T-helper 17 cell (primary cell): ENCODE results near the gene TMEM131. TPM values are rescaled to one million over a fixed set of nuclear protein-coding genes. Genes with fewer than 3 reads are reported as not detected.

Experiments used
- ATAC-seq: fragments of 150-1000 bp; cut with Tn5 transposase; 2 replicates; pipeline ENCODE4 v1.10.0; 2021; ENCODE audit warnings: mild to moderate bottlenecking, moderate library complexity
- DNase-seq, 3 donors: peaks; one replicate each; pipeline versions ENCODE4 v3.0.0 to v3.0.0-alpha.2; 2020 to 2021
- H3K9me3 ChIP-seq: one replicate; pipeline ENCODE4 v1.7.0; 2013; ENCODE audit warnings: low read length, mild to moderate bottlenecking; ENCODE audit not compliant: control insufficient read depth, poor library complexity, severe bottlenecking
- H3K27ac Mint-ChIP-seq: one replicate; pipeline ENCODE4 v1.8.0; 2022; ENCODE audit warnings: mild to moderate bottlenecking, moderate library complexity, mixed read lengths
- H3K27me3 Mint-ChIP-seq: one replicate; pipeline ENCODE4 v1.8.0; 2022; ENCODE audit warnings: mixed read lengths
- H3K36me3 Mint-ChIP-seq: one replicate; pipeline ENCODE4 v1.8.0; 2022; ENCODE audit warnings: low read depth, mixed read lengths
- H3K4me1 Mint-ChIP-seq: one replicate; pipeline ENCODE4 v1.8.0; 2022; ENCODE audit warnings: mild to moderate bottlenecking, mixed read lengths
- H3K4me3 Mint-ChIP-seq: one replicate; pipeline ENCODE4 v1.8.0; 2022; ENCODE audit warnings: mild to moderate bottlenecking, moderate library complexity, mixed read lengths
- total RNA-seq, 4 donors: library from RNA in 2 of 4; stranded (reverse) in 2 of 4; gene quantifications; one replicate each; pipeline ENCODE4 v1.2.3 and lab custom pipeline; 2022 to 2026

Gene TMEM131
- total RNA-seq, 2 donors from 2014 or later = 41.0 to 43.2 TPM

GRCh38 chr2:97765933-97766332, 229.8 kb downstream of the TMEM131 start:
- Mint-ChIP-seq H3K4me3 (no peak overlapping the region), H3K27ac (no peak overlapping the region), H3K36me3 (peaks cover 5% of the 10 kb centered on the region), H3K27me3 (no peaks in the 10 kb centered on the region), H3K4me1 (peaks cover 16% of the 10 kb centered on the region)
- no peaks in the 10 kb centered on the region for H3K9me3 ChIP-seq
- ATAC-seq = no peak
- DNase-seq = no peak

- no peak for DNase-seq
- no peaks in the 10 kb centered on the region for H3K9me3 ChIP-seq
- Mint-ChIP-seq H3K4me3 (no peak overlapping the region), H3K27ac (no peak overlapping the region), H3K4me1 (peaks cover 28% of the 10 kb centered on the region), H3K36me3 (peaks cover 5% of the 10 kb centered on the region), H3K27me3 (no peaks in the 10 kb centered on the region)
- ATAC-seq = no peak
These were observed 231.0 kb downstream of the TMEM131 start for GRCh38 chr2:97764559-97765263.

- ATAC-seq (no peak), DNase-seq (no peak)
- no peaks in the 10 kb centered on the region for H3K27me3 Mint-ChIP-seq
- peaks cover 32% of the 10 kb centered on the region for H3K4me1 Mint-ChIP-seq
- H3K4me3 Mint-ChIP-seq = no peak overlapping the region
- H3K27ac Mint-ChIP-seq = peak overlapping the region; percentile 91
- H3K36me3 Mint-ChIP-seq = peaks cover 5% of the 10 kb centered on the region
- no peaks in the 10 kb centered on the region for H3K9me3 ChIP-seq
These were observed 232.4 kb downstream of the TMEM131 start for GRCh38 chr2:97763176-97763845.

- H3K36me3 Mint-ChIP-seq = peaks cover 5% of the 10 kb centered on the region
- DNase-seq (peak in 2 of 3 donors; percentile 23 to 28), ATAC-seq (peak; percentile 76)
- peak overlapping the region; percentile 86 for H3K4me3 Mint-ChIP-seq
- H3K27me3 Mint-ChIP-seq = no peaks in the 10 kb centered on the region
- no peaks in the 10 kb centered on the region for H3K9me3 ChIP-seq
- H3K27ac Mint-ChIP-seq = peak overlapping the region; percentile 91
- H3K4me1 Mint-ChIP-seq = peaks cover 30% of the 10 kb centered on the region
These were observed 234.6 kb downstream of the TMEM131 start for GRCh38 chr2:97761192-97761591.

- no peaks in the 10 kb centered on the region for H3K27me3 Mint-ChIP-seq
- peak overlapping the region; percentile 91 for H3K27ac Mint-ChIP-seq
- H3K9me3 ChIP-seq = no peaks in the 10 kb centered on the region
- DNase-seq (no peak), ATAC-seq (no peak)
- H3K4me1 Mint-ChIP-seq = peaks cover 30% of the 10 kb centered on the region
- peak overlapping the region; percentile 86 for H3K4me3 Mint-ChIP-seq
- peaks cover 5% of the 10 kb centered on the region for H3K36me3 Mint-ChIP-seq
These were observed 235.2 kb downstream of the TMEM131 start for GRCh38 chr2:97760480-97761049.

- Mint-ChIP-seq H3K4me3 (peak overlapping the region; percentile 62), H3K27ac (peak overlapping the region; percentile 91), H3K36me3 (peaks cover 3% of the 10 kb centered on the region), H3K27me3 (no peaks in the 10 kb centered on the region), H3K4me1 (peaks cover 27% of the 10 kb centered on the region)
- DNase-seq (no peak), ATAC-seq (no peak)
- H3K9me3 ChIP-seq = no peaks in the 10 kb centered on the region
These were observed 235.9 kb downstream of the TMEM131 start for GRCh38 chr2:97759727-97760407.

GRCh38 chr2:97758131-97758705, 237.5 kb downstream of the TMEM131 start:
- Mint-ChIP-seq H3K4me1 (peaks cover 23% of the 10 kb centered on the region), H3K27me3 (no peaks in the 10 kb centered on the region), H3K36me3 (no peaks in the 10 kb centered on the region), H3K27ac (no peak overlapping the region), H3K4me3 (no peak overlapping the region)
- H3K9me3 ChIP-seq = no peaks in the 10 kb centered on the region
- DNase-seq (no peak), ATAC-seq (no peak)

- no peaks in the 10 kb centered on the region for H3K9me3 ChIP-seq
- ATAC-seq (no peak), DNase-seq (no peak)
- Mint-ChIP-seq H3K36me3 (no peaks in the 10 kb centered on the region), H3K27me3 (no peaks in the 10 kb centered on the region), H3K4me3 (no peak overlapping the region), H3K4me1 (peaks cover 21% of the 10 kb centered on the region), H3K27ac (no peak overlapping the region)
These were observed 238.7 kb downstream of the TMEM131 start for GRCh38 chr2:97757062-97757461.

- H3K27ac Mint-ChIP-seq = no peak overlapping the region
- DNase-seq (no peak), ATAC-seq (no peak)
- peaks cover 14% of the 10 kb centered on the region for H3K4me1 Mint-ChIP-seq
- no peaks in the 10 kb centered on the region for H3K9me3 ChIP-seq
- no peaks in the 10 kb centered on the region for H3K27me3 Mint-ChIP-seq
- peak overlapping the region; percentile 25 for H3K4me3 Mint-ChIP-seq
- H3K36me3 Mint-ChIP-seq = no peaks in the 10 kb centered on the region
These were observed 240.3 kb downstream of the TMEM131 start for GRCh38 chr2:97755491-97755890.

GRCh38 chr2:97754690-97755346, 240.9 kb downstream of the TMEM131 start:
- peaks cover 10% of the 10 kb centered on the region for H3K4me1 Mint-ChIP-seq

GRCh38 chr2:97752342-97753334, 243.1 kb downstream of the TMEM131 start:
- ATAC-seq (no peak), DNase-seq (no peak)
- Mint-ChIP-seq H3K4me1 (peaks cover 11% of the 10 kb centered on the region), H3K36me3 (no peaks in the 10 kb centered on the region), H3K27me3 (no peaks in the 10 kb centered on the region), H3K4me3 (no peak overlapping the region), H3K27ac (peak overlapping the region; percentile 67)
- no peaks in the 10 kb centered on the region for H3K9me3 ChIP-seq

More at GRCh38 chr2:97754690-97755346, 240.9 kb downstream of the TMEM131 start:
- no peaks in the 10 kb centered on the region for H3K9me3 ChIP-seq
- DNase-seq = no peak
- H3K36me3 Mint-ChIP-seq = no peaks in the 10 kb centered on the region
- no peak overlapping the region for H3K4me3 Mint-ChIP-seq
- no peaks in the 10 kb centered on the region for H3K27me3 Mint-ChIP-seq
- H3K27ac Mint-ChIP-seq = no peak overlapping the region
- no peak for ATAC-seq

- Mint-ChIP-seq H3K4me1 (peaks cover 17% of the 10 kb centered on the region), H3K27ac (peak overlapping the region; percentile 82), H3K4me3 (no peak overlapping the region), H3K27me3 (no peaks in the 10 kb centered on the region), H3K36me3 (no peaks in the 10 kb centered on the region)
- ATAC-seq (no peak), DNase-seq (no peak)
- no peaks in the 10 kb centered on the region for H3K9me3 ChIP-seq
These were observed 244.0 kb downstream of the TMEM131 start for GRCh38 chr2:97751752-97752151.
